Gastroesophageal sphincter (tissue), 2 donors: ENCODE results near the gene LDLRAD3.

Source experiments
- POLR2A ChIP-seq, 2 donors: fragments of 450-650 bp; IDR thresholded peaks; one replicate each; pipeline ENCODE4 v1.6.1; 2017; ENCODE audit warnings: antibody characterized with exemption in 2 of 2, mild to moderate bottlenecking in 2 of 2, moderate library complexity in 1 of 2
- POLR2AphosphoS5 ChIP-seq: sonication (generic); formaldehyde crosslinking; IDR thresholded peaks from one replicate; pipeline ENCODE4 v1.6.1; 2017; ENCODE audit warnings: antibody characterized with exemption

DNA sequence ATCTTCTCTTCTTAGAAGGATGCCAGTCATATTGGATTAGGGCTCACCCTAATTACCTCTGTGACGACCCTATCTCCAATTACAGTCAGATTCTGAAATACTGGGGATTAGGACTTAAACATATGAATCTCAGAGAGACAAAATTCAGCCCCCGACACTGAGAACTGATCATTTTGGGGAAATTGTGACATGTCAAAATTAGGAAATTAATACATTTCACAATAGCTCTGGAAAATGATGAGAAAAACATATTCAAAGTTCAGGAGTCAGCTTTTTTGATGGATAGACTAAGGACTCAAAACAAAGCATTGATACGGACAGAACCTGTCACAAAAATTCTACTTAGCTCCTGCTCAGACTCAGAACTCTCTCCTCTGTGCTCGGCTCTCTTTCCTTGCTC, 304.6 kb downstream of the LDLRAD3 start:
- TF ChIP-seq POLR2A (IDR thresholded peaks at IDR 0.05) (no peak), POLR2AphosphoS5 (no peak)
